ENCODE results near the gene LOXL1. TPM values are rescaled to one million over a fixed set of nuclear protein-coding genes. Genes with fewer than 3 reads are reported as not detected.

The LOXL1 gene
- total and polyA plus RNA-seq, 11 donors, result 20.7 to 79.5 (median 30.4) TPM

- ATAC-seq (peak; percentile 91 to 97 (median 96)), DNase-seq (peak; percentile 76 to 89 (median 87))
- Histone ChIP-seq H3K36me3 (no peaks in the 10 kb centered on the region), H3K27ac (no peak overlapping the region), H3K4me1 (peaks cover 0 to 17% (median 5%) of the 10 kb centered on the region in 12 donors), H3K9me3 (no peaks in the 10 kb centered on the region), H3K27me3 (no peaks in the 10 kb centered on the region), H3K4me3 (no peak overlapping the region)
- WGBS, 4 donors, result 6 to 17% (median 9%) methylated on average over 7 of the region's 7 CpGs
- TF ChIP-seq CTCF (IDR thresholded peaks at IDR 0.05) (peak; percentile 82 to 95 (median 91)), POLR2A (IDR thresholded peaks at IDR 0.05) (no peak)
- intact Hi-C loops (cut with DNase I), result loop anchor here in 8 of 10 donors (1.0 to 10.0 kb wide), 8 partner anchors 33 to 271 kb away; partner anchors contain the start of gene TBC1D21 (in 4 of the 8)
Observed at GRCh38 chr15:73908030-73908821, 18.0 kb upstream of the LOXL1 start.

GRCh38 chr15:73908822-73909122 lies 17.5 kb upstream of the LOXL1 start:
- Histone ChIP-seq H3K4me3 (no peak overlapping the region), H3K4me1 (peaks cover 0 to 21% (median 5%) of the 10 kb centered on the region in 12 donors), H3K36me3 (no peaks in the 10 kb centered on the region), H3K27ac (no peak overlapping the region), H3K27me3 (no peaks in the 10 kb centered on the region), H3K9me3 (no peaks in the 10 kb centered on the region)
- no peak for DNase-seq
- TF ChIP-seq CTCF (IDR thresholded peaks at IDR 0.05), result no peak
- TF ChIP-seq POLR2A (IDR thresholded peaks at IDR 0.05), result no peak
- intact Hi-C loops (cut with DNase I), result loop anchor here in 8 of 10 donors (1.0 to 10.0 kb wide), 8 partner anchors 34 to 271 kb away; partner anchors contain the start of gene TBC1D21 (in 4 of the 8)
- ATAC-seq, result no peak
- 93 to 95% (median 94%) methylated on average over 2 of the region's 2 CpGs for WGBS, 4 donors

- no peak for ATAC-seq
- H3K36me3 ChIP-seq, result no peaks in the 10 kb centered on the region
- intact Hi-C loops (cut with DNase I), result loop anchor here in 9 of 10 donors (2.0 to 10.0 kb wide), 8 partner anchors 35 to 272 kb away; partner anchors contain the start of gene TBC1D21 (in 5 of the 9)
- WGBS, 4 donors, result 86 to 95% (median 92%) methylated on average over 2 of the region's 2 CpGs
- peaks cover 0 to 26% (median 5%) of the 10 kb centered on the region in 12 donors for H3K4me1 ChIP-seq
- H3K9me3 ChIP-seq, result no peaks in the 10 kb centered on the region
- TF ChIP-seq POLR2A (IDR thresholded peaks at IDR 0.05) (no peak), CTCF (IDR thresholded peaks at IDR 0.05) (no peak)
- no peak overlapping the region for H3K27ac ChIP-seq
- no peak for DNase-seq
- H3K27me3 ChIP-seq, result no peaks in the 10 kb centered on the region
- no peak overlapping the region for H3K4me3 ChIP-seq
Observed at GRCh38 chr15:73909651-73910050, 16.6 kb upstream of the LOXL1 start.

- H3K27ac ChIP-seq, result no peak overlapping the region
- H3K4me1 ChIP-seq, result peaks cover 0 to 26% (median 5%) of the 10 kb centered on the region in 12 donors
- no peak overlapping the region for H3K4me3 ChIP-seq
- intact Hi-C loops (cut with DNase I), result loop anchor here in 1 of 10 donors (5.0 to 10.0 kb wide), 2 partner anchors 38 to 126 kb away; partner anchors contain the start of gene TBC1D21
- TF ChIP-seq CTCF (IDR thresholded peaks at IDR 0.05) (no peak), POLR2A (IDR thresholded peaks at IDR 0.05) (no peak)
- DNase-seq (no peak), ATAC-seq (no peak)
- 54 to 67% (median 63%) methylated on average over 7 of the region's 7 CpGs for WGBS, 4 donors
- H3K27me3 ChIP-seq, result no peaks in the 10 kb centered on the region
- H3K9me3 ChIP-seq, result no peaks in the 10 kb centered on the region
- no peaks in the 10 kb centered on the region for H3K36me3 ChIP-seq
Observed at GRCh38 chr15:73910522-73911303, 15.5 kb upstream of the LOXL1 start.

Data from heart left ventricle (tissue), 16 donors.